Ishikawa (cell line): ENCODE data around the gene TOMM34.

Source experiments
- CEBPB ChIP-seq: IDR thresholded peaks from 2 replicates; pipeline ENCODE4 v1.6.1; 2012
- CREB1 ChIP-seq: IDR thresholded peaks from 2 replicates; pipeline ENCODE4 v1.6.1; 2012; ENCODE audit warnings: low read depth
- EGR1 ChIP-seq: IDR thresholded peaks from 2 replicates; pipeline ENCODE4 v1.6.1; 2012
- EP300 ChIP-seq: IDR thresholded peaks from 2 replicates; pipeline ENCODE4 v1.6.1; 2012; ENCODE audit warnings: borderline replicate concordance
- FOXM1 ChIP-seq: IDR thresholded peaks from 2 replicates; pipeline ENCODE4 v1.6.1; 2012; ENCODE audit warnings: low read depth, borderline replicate concordance
- MAX ChIP-seq: IDR thresholded peaks from 2 replicates; pipeline ENCODE4 v1.6.1; 2012
- NFIC ChIP-seq: IDR thresholded peaks from 2 replicates; pipeline ENCODE4 v1.6.1; 2012
- RAD21 ChIP-seq: IDR thresholded peaks from 2 replicates; pipeline ENCODE4 v1.6.1; 2012; ENCODE audit warnings: low read depth
- REST ChIP-seq: IDR thresholded peaks from 2 replicates; pipeline ENCODE4 v1.6.1; 2012; ENCODE audit warnings: low read depth, mild to moderate bottlenecking
- TAF1 ChIP-seq: IDR thresholded peaks from 2 replicates; pipeline ENCODE4 v1.6.1; 2012; ENCODE audit warnings: low read depth, mild to moderate bottlenecking
- TCF12 ChIP-seq: IDR thresholded peaks from 2 replicates; pipeline ENCODE4 v1.6.1; 2012; ENCODE audit warnings: low read depth
- TEAD4 ChIP-seq: IDR thresholded peaks from 2 replicates; pipeline ENCODE4 v1.6.1; 2012
- USF1 ChIP-seq: IDR thresholded peaks from 2 replicates; pipeline ENCODE4 v1.6.1; 2012
- YY1 ChIP-seq: IDR thresholded peaks from 2 replicates; pipeline ENCODE4 v1.6.1; 2012; ENCODE audit warnings: low read depth
- ZBTB7A ChIP-seq: IDR thresholded peaks from 2 replicates; pipeline ENCODE4 v1.6.1; 2012; ENCODE audit warnings: low read depth

TOMM34 gene

GRCh38 chr20:44932916-44933315, 27.3 kb downstream of the TOMM34 start:
- no peak for TF ChIP-seq CEBPB
- TF ChIP-seq TAF1, result no peak
- no peak for TF ChIP-seq TCF12
- no peak for TF ChIP-seq YY1
- TF ChIP-seq RAD21, result no peak
- TF ChIP-seq EGR1, result no peak
- no peak for TF ChIP-seq CREB1
- no peak for TF ChIP-seq EP300
- TF ChIP-seq REST, result no peak
- TF ChIP-seq FOXM1, result no peak

- TF ChIP-seq TCF12 (no peak), NFIC (0 out of 2 replicates have a peak, but pooled peaks have one; percentile 24)
These were observed 28.3 kb downstream of the TOMM34 start for GRCh38 chr20:44931911-44932310.

GRCh38 chr20:44930517-44931168, 29.6 kb downstream of the TOMM34 start:
- TF ChIP-seq TAF1 (no peak), CREB1 (no peak), REST (no peak), EGR1 (no peak)

- TF ChIP-seq YY1 (no peak), ZBTB7A (no peak), FOXM1 (no peak)
These were observed 31.6 kb downstream of the TOMM34 start for GRCh38 chr20:44928595-44928994.

- TF ChIP-seq FOXM1, result no peak
- no peak for TF ChIP-seq NFIC
- TF ChIP-seq EGR1, result no peak
- no peak for TF ChIP-seq USF1
- TF ChIP-seq ZBTB7A, result no peak
- TF ChIP-seq REST, result no peak
- TF ChIP-seq MAX, result no peak
- TF ChIP-seq CREB1, result no peak
- no peak for TF ChIP-seq YY1
- no peak for TF ChIP-seq RAD21
- no peak for TF ChIP-seq TCF12
- TF ChIP-seq TAF1, result no peak
- no peak for TF ChIP-seq CEBPB
- no peak for TF ChIP-seq TEAD4
- TF ChIP-seq EP300, result no peak
These were observed 35.7 kb downstream of the TOMM34 start for GRCh38 chr20:44924541-44924940.

GRCh38 chr20:44921447-44921846, 38.8 kb downstream of the TOMM34 start:
- TF ChIP-seq ZBTB7A, result no peak
- no peak for TF ChIP-seq MAX
- TF ChIP-seq REST, result no peak
- TF ChIP-seq RAD21, result no peak
- no peak for TF ChIP-seq TEAD4
- no peak for TF ChIP-seq TAF1
- TF ChIP-seq TCF12, result no peak
- no peak for TF ChIP-seq USF1
- TF ChIP-seq YY1, result no peak
- TF ChIP-seq CEBPB, result no peak
- TF ChIP-seq CREB1, result no peak
- no peak for TF ChIP-seq NFIC
- TF ChIP-seq EP300, result no peak
- no peak for TF ChIP-seq FOXM1
- TF ChIP-seq EGR1, result no peak
